ENCODE data around the gene STON2.

DNA sequence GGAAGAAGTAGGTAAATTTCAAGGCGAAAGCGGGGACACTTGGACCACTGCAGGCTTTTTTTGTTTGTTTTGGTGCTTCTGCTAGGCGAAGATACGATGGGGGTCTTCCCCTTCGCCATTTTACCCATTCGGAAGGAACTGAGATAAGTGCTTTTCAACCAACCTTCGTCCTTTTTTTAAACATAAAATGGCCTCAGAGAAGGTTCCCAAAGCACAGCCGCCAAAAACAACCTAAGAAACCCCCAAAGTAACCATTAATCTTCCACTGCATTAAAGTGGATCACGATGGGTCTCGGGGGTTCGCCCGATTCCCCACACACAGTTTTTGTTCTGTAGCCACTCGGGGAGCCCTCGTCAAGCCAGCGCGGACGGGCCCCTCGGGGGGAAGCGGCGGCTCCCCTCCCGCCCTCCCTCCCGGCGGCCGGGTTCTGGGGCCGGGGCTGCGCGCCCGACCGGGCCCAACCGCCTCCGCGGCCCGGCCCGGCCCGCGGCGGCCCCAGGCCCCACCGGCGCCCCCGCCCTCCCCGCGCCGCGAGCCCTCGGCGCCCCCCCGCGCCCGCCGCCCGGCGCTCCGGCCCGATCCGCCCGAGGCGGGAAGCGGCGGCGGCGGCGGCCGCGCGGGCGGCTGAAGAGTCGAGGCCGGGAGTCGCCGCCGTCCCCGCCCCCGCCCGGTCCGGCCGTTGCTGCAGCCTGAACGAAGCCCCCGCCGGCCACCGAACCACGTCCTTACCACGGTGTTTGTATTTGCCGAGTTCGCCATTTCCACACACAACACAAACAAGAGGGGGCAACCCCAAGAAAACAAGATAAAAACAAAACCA, 180.2 kb downstream of the STON2 start:
- TF ChIP-seq, protein P1, sequence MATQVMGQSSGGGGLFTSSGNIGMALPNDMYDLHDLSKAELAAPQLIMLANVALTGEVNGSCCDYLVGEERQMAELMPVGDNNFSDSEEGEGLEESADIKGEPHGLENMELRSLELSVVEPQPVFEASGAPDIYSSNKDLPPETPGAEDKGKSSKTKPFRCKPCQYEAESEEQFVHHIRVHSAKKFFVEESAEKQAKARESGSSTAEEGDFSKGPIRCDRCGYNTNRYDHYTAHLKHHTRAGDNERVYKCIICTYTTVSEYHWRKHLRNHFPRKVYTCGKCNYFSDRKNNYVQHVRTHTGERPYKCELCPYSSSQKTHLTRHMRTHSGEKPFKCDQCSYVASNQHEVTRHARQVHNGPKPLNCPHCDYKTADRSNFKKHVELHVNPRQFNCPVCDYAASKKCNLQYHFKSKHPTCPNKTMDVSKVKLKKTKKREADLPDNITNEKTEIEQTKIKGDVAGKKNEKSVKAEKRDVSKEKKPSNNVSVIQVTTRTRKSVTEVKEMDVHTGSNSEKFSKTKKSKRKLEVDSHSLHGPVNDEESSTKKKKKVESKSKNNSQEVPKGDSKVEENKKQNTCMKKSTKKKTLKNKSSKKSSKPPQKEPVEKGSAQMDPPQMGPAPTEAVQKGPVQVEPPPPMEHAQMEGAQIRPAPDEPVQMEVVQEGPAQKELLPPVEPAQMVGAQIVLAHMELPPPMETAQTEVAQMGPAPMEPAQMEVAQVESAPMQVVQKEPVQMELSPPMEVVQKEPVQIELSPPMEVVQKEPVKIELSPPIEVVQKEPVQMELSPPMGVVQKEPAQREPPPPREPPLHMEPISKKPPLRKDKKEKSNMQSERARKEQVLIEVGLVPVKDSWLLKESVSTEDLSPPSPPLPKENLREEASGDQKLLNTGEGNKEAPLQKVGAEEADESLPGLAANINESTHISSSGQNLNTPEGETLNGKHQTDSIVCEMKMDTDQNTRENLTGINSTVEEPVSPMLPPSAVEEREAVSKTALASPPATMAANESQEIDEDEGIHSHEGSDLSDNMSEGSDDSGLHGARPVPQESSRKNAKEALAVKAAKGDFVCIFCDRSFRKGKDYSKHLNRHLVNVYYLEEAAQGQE (IDR thresholded peaks at IDR 0.05; ENCODE audit: insufficient read depth in 1 of 2, low read depth in 2 of 2, low read length in 1 of 2): no peak
- TF ChIP-seq, protein P2, sequence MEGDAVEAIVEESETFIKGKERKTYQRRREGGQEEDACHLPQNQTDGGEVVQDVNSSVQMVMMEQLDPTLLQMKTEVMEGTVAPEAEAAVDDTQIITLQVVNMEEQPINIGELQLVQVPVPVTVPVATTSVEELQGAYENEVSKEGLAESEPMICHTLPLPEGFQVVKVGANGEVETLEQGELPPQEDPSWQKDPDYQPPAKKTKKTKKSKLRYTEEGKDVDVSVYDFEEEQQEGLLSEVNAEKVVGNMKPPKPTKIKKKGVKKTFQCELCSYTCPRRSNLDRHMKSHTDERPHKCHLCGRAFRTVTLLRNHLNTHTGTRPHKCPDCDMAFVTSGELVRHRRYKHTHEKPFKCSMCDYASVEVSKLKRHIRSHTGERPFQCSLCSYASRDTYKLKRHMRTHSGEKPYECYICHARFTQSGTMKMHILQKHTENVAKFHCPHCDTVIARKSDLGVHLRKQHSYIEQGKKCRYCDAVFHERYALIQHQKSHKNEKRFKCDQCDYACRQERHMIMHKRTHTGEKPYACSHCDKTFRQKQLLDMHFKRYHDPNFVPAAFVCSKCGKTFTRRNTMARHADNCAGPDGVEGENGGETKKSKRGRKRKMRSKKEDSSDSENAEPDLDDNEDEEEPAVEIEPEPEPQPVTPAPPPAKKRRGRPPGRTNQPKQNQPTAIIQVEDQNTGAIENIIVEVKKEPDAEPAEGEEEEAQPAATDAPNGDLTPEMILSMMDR (IDR thresholded peaks at IDR 0.05): no peak
- TF ChIP-seq POLR2AphosphoS5 (IDR thresholded peaks at IDR 0.05; ENCODE audit: low read depth, low read length): no peak
- no peak for TF ChIP-seq TCF7L2 (IDR thresholded peaks at IDR 0.05; ENCODE audit: low read depth, low read length)
- TF ChIP-seq SIN3A (IDR thresholded peaks at IDR 0.05; ENCODE audit: borderline replicate concordance, insufficient read depth, low read depth, low read length): no peak
